NCI-H128 (cell line): Measurements from ENCODE around the gene RNASE7.
"Not testable (repeated sequence)": the region's sequence is repeated elsewhere in the genome, so short reads cannot be mapped to it uniquely, and the experiment has no call there.

Experiments
- DNase-seq: peaks from one replicate; lab custom pipeline; 2025; ENCODE audit not compliant: unreplicated experiment; lab: John Stamatoyannopoulos, UW

The RNASE7 gene, protein sequence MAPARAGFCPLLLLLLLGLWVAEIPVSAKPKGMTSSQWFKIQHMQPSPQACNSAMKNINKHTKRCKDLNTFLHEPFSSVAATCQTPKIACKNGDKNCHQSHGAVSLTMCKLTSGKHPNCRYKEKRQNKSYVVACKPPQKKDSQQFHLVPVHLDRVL

DNA sequence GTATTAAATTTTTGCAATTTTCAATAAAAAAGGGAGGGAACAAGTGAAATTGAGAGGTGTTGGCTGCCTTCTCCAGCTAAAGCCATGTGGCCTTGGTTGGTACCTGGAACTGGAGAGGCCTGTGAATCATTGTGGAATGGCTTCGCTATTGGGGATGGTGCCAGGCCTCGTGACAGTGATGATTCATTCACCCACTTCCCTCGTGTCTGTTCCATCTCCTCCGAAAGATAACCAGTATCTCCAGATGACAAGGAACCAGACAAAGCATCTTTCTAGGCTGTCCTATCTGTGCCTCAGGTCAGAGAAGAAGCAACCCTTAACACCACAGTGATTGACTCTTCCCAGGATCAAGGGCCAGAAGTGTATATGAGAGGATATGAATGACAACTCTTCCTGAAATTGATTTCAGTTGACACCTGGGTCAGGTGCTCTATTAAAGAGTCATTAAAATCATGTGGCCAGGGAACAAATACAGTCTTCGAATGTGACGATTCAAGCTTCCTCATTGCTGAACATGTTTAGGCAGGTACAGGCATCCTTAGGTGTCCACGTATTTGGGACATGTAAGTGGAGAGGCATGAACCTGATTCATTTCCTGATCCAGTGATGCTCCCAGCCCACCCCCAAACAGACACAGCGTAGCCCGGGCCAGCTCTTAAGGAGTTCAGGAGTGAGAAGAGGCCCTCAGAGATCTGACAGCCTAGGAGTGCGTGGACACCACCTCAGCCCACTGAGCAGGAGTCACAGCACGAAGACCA, at the start of gene RNASE7:
Gene RNASE7 (plus strand): TSS at position 687 of the 758 bp plus-strand sequence. CDS start 631 bp downstream, outside the sequence.
- DNase-seq: no peak

DNA sequence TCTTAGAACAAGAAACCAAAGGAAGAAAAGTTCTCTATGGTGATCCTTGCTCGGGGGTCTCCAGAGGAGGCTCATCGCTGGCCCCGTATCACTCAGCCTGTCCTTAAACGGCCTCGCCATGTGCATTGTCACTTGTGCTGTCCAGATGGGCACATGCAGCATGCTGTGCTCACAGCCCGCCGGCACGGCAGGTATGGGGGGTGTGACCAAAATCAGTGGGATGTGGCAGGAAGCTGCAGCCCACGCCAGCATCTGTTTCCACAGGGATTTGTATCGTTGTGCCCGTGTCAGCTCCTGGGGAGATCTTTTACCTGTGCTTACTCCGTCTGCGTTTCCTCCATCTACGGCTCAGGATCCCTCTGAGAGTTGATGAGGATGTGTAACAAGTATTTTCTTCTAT, 45.6 kb upstream of the RNASE7 start:
- no peak for DNase-seq

DNA sequence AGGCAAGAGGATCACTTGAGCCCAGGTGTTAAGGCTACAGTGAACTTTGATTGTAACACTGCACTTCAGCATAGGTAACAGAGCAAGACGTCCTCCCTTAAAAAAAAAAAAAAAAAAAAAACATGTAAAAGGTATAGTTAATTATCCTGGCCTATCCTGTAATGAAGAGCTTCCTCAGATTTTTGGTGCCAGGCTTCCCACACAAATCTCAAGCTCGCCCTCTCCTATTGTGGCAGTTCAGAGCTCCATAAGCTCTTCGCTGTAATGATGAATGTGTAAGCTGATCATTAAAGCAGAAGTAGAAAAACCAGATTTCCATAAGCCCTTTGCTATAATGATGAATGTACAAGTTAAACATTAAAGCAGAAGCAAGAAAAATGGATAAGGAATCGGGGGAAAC, 45.0 kb upstream of the RNASE7 start:
- no peak for DNase-seq

DNA sequence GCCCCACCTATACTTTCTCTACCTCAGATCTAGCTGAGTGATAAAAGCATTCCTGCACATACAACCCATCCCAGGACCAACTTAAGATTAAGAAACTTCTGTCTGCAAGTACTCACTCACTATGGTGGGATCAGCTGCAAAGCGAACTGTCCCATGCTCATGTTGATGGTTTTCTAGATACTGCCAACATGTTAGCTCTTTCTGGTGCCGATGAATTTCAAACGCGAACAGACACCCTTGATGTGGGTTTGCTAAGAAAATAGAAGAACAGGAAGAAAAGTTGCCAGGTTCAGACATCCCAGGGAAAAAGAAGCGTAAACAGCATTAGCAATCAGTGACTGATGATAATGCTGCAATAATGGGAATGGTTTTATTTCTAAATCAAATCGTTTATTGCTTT, 44.6 kb upstream of the RNASE7 start:
- DNase-seq: no peak

DNA sequence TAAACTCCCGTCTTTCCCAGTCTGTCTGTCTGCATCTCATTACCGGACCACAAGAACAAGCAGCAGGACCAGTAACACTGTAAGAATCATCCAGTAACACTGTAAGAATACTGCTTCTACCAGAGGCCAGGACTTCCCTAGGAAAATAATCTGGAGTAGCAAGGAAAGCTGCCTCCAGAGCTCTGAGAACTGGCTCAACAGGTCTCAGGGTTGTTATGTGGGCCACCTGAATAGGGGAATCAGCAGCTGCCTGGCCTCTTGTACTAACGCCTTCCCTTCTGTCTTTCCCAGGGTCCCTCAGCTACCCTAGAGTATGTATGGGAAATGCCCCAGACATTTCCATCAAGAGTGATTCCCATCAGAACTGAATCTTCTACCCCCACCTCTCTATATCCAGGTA, 44.0 kb upstream of the RNASE7 start:
- no peak for DNase-seq

DNA sequence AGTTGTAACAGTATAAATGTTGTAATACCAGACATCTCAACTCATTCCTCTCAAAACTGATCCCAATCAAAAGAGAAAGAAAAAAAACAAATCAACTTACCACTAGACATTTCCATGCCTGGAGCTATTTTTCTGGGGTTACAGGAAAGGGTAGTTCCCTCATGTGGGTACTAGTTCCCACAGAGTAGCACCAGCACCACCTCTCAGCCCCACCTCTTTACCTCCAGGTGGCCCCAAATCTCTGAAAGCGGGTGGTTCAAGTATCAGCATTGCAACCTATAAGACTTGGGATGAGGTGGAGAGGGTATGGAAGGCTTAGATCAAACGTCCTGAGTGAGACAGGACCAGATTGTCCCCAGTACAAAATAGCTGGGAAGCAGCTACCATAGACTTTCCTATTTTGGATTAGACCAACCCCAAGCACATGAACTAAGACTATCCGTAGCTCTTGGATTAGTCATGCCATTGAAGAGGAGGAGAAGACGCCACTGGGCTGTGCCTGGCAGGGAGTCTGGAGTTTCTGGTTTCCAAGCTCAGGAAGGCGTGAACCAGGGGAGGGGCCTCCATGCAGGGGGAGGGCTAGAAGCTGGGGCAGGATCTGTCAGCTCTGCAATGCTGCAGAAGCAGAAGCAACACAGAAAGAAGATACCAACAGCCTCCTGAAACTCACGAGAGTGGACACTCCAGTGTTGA, 43.3 kb upstream of the RNASE7 start, which contains the start of gene SLC39A2:
Gene SLC39A2 (plus strand): TSS at position 620 of the 693 bp plus-strand sequence. CDS start 154 bp downstream, outside the sequence.
- no peak for DNase-seq

DNA sequence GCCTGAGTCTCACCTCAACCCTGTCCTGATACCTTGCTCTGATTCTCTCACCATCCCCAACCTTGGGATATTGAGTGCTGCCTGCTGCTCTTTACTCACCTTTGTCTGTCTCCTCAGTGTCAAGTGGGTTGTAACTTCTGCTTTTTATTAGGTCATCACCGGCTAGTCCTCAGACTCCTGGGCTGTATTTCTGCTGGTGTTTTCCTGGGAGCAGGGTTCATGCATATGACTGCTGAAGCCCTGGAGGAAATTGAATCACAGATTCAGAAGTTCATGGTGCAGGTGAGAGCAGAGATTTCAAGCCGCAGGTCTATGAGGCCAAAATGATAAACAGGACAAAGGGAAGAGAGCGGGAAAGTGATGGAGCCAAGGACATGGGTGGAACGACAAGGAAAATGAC, 42.6 kb upstream of the RNASE7 start:
- no peak for DNase-seq

DNA sequence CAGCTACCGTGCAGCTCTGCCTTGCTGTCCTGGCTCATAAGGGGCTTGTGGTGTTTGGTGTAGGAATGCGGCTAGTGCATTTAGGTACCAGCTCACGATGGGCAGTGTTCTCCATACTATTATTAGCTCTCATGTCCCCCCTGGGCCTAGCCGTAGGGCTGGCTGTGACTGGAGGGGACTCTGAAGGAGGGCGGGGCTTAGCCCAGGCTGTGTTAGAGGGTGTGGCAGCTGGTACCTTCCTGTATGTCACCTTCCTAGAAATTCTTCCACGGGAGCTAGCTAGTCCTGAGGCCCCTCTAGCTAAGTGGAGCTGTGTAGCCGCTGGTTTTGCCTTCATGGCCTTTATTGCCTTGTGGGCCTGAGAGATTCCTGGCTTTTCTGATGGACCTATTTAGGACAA, 40.9 kb upstream of the RNASE7 start:
- no peak for DNase-seq

DNA sequence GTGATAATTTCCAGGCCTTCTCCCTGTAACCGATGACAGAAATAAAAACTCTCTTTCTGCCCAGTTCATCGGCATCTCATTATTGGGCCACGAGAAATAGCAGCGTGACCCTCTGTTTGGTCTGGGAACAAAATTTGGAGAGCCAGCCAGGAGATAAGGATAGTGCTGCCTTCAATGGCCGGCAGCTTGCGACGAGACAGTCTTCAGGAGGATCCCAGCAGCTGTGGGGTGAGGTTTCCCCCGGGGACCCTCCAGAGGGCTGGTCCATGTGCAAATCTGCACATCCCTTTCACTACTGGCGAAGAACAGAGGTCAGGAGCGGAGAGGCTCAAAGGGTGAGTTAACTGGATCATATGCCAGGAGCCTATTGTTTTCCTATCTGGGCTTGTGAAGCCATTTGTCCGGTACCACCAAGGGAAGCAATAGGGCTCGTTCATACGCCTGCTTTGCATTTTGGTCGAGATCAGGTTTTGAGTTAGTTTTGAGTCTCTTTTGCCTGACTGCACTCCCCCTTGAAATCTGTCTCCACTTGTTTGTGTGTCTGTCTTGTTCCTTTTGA, 38.3 kb upstream of the RNASE7 start:
- DNase-seq: no peak

DNA sequence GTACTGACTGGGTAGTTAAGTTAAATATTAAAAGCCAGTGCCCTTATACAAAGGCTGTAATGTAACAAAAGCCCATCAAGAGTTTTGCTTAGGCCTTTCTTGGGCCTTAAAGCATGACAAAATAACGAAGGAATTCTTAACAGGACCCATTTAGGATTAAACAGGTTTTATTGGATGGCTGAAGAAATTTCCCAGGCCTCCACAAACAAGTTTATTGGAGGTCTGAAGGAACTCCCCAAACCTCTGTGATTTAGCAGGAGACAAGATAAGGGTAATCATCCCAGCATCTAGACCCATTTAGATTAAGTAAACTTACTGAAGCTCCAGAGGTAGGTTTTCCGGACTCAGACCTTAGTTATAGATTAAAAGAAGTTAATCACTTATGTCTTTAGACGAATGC, 32.4 kb upstream of the RNASE7 start:
- not testable (repeated sequence) for DNase-seq

DNA sequence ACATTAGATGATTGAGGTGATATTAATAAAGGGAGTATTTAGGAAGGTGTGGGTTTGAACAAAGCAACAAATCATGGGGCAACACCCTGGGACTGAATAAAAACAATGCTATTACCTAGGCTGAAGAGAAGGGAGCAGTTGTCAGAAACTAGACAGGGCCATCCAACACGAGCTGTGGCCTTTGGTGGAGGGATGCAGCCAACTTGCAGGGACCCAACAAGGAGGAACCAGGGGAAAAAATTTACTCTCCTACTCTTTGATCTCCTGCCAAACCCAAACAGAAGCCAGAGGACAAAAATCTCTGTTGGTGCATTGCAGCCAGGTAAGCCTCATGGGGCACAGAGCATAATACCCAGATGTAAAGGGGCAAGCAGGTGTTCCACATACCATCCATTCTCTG, 31.0 kb upstream of the RNASE7 start:
- DNase-seq: no peak

DNA sequence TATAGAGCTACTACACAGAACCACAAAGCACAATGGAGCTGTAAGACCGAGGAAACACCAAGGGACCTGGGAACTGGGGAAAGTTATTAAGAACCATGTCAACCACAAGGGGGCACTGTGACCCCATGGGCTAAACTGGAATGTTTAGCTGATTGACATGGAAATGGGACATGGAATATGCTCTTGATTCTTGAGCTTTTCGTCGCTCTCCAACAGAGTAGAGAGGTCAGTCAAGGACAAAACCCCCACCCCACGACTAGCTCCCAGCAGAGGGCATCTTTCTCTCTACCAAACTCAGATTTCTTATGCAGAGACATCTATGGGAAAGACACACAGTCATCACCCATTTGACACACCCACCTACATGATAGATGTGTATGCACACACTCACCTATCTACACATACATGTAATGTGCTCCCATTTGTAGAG, 27.4 kb upstream of the RNASE7 start:
- DNase-seq: peak; percentile 67

DNA sequence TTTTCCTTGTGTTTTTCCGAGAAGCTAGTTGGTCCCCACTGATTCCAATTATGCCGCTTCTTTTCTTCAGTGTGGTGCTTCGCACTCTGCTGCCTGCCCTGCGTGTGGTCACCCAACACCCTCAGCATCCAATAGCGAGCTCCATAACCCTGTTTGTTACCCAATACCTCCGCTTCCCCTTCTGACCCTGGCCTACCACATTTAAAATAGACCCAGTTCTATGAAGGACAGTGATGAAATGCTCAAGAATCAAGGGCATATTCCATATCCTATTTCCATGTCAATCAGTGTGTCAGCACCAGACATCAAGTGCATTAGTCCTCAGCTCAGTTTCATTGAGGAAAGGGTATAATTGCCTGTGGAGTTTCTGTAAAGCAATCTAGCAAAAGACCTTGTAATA, 26.9 kb upstream of the RNASE7 start:
- no peak for DNase-seq

DNA sequence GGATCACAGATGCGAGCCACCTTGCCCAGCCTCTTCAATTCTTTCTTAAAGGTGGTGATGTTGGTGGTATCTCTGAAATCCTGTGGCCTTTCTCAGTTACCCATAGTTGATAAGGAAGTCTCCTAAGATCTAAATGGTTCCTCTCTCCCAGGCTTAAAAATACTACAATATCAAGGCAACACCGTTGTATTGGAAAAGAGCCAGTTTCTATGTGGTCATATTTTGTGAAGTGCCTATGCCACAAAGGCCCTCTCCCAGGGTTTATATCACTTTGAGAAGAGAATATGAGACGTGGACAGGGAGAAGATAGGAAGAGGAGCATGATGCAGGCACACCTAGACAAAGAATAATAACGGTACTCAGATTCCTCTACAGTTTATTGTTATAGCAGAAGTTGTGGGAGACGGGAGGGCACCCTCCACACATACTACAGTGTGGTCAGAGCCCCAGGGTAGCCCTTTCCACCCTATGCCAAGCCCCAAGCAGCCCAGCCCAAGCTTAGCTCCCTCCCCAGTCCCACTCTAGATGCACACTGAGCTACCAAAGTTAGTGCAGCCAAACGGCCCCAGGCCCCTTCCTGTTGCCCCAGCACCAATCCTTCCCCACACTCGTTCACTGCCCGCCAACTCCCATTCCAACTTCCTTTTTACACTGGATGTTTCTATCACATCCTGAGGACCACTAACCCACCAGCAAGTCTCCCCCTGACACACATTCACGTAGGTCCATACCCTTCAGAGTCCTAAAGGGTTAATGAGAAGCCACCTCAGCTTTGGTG, 25.6 kb upstream of the RNASE7 start:
- DNase-seq: no peak

DNA sequence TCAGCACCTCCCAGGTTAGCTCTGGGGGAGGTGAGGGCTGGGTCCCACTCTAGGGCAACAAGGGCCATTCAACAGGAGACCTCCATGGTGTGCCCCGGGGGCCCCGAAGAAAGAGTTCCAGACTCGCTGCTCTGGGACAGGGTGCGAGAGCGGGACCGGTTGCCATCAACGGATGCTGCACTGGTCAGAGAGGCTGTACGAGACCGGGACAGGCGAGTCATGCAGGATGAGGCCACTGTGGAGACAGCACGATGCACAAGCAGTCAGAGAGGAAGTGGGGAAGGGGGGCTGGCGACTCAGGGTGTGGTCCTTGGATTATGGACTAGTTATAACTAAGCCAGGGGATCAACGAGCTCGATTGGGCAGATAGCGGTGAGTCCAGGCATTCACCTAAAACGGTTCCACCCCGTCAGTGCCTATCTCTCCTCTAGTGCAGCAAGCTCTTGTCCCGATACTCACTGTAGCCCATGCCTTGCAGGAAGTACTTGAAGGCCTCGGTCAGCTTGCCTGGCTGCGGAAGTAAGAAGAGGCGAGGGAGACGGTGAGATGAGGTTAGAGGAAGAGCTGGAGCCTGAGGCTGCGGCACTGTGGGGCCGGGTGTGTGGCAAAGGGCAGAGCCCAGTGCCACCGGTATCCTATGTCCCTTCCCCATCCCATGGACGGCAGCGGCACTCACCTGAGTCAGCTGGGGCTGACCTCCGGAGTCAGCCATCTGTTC, 24.5 kb upstream of the RNASE7 start:
- DNase-seq: no peak

DNA sequence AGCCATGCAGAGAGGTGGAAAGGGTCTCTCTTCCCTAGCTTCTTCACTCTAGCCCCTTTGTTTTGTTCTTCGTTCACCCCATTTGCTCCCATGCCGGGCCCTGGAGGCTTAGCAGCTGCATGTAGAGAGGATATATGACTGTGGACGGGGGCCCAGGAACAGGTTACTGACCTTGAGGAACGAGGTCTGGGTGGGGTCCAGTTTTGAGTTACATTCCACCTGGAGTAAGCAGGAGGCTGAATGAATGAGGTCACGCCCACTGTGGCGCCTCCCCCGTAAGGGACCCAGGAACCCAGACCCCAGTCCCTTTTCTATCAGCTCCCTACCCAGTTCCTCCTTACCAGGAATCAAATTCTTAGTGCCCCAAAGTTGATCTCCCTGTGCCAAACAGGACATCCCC, 23.9 kb upstream of the RNASE7 start:
- no peak for DNase-seq

DNA sequence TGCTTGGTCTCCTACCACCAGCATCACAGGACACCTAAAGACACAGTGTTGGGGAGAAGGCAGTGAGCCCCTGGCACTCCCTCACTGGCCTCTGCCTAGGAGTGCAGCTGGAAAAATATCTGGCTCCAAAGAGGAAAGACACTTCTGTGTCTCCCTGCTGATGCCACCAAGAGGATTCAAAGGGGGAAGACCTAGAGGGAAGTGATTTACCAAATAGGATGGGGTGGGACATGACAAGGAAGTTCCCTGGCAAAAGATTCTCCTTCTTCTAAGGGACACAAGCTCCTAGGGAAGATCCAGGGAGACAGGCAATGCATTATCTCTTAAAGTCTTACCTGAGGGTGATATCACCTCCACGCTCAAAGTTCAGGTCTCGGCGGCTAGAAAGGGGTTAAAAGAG, 23.4 kb upstream of the RNASE7 start:
- no peak for DNase-seq

DNA sequence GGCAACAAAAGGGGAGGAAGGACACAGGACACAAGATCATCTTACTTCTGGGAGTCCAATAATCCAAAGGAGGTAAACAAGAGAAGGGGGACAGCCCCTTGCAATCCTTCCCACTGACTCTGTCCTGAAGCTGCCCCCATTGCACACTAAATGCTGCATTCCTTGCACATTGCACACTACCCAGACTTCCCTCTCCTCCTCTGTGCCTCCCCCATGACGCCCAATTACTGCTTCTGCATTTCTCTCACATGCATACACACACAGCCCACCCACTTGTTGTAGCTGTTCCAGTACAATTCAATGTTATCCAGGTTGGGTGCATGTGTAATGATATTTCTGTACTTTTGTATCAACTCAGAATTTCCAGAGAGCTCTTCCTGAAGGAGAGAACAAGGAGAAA, 22.8 kb upstream of the RNASE7 start:
- no peak for DNase-seq

DNA sequence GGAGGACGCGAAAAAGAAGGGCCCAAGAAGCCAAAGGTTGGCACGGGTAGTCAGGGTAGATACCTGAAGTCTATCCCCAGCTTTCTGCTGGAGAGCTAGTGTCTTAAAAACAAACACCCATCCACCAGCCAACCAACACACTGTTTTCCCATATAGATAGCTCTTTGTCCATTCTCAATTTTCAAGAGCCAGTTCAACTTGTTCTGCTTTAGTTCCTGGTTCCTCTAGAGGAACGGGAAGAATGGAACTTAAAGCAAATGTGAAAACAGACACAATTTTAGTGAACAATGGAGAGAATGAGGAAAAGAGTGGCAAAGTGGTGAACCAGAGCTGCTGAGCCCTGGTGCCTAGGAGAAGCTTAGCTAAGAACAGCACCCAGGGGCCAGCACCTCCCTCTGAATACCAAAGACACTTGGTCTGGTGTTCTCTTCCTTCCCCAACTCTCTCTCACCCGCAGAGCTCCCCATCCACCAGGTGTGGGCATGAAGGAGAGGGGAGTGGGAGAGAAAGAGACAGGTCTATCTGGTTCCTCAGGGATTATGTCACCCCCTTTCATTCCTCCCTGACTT, 21.1 kb upstream of the RNASE7 start:
- DNase-seq: no peak

DNA sequence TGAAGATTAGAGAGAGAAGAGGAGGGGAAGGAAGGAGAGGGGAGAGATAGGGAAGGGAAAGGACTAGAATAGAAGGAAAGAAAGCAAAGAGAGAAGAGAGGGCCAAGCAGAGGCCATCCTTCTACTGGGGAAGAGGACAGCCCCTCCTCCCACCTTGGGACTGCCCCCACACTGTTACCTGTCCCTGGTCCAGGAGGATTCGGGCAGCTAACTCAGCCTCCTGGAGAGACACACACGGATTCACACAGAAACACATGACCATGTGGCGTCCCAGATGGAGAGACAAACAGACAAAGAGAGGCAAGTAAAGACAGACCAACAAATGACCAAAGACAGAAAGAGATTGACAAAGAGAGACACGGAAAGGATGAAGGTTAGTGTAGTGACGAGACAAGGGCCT, 19.5 kb upstream of the RNASE7 start:
- no peak for DNase-seq
